ENCODE measurements around the gene CLDN7. TPM values are rescaled to one million over a fixed set of nuclear protein-coding genes. Genes with fewer than 3 reads are reported as not detected.
A peak's percentile ranks its signal among the peaks of the same experiment; 100 is the strongest.

The CLDN7 gene
- total RNA-seq, 1 donor = 0.10 TPM

DNA sequence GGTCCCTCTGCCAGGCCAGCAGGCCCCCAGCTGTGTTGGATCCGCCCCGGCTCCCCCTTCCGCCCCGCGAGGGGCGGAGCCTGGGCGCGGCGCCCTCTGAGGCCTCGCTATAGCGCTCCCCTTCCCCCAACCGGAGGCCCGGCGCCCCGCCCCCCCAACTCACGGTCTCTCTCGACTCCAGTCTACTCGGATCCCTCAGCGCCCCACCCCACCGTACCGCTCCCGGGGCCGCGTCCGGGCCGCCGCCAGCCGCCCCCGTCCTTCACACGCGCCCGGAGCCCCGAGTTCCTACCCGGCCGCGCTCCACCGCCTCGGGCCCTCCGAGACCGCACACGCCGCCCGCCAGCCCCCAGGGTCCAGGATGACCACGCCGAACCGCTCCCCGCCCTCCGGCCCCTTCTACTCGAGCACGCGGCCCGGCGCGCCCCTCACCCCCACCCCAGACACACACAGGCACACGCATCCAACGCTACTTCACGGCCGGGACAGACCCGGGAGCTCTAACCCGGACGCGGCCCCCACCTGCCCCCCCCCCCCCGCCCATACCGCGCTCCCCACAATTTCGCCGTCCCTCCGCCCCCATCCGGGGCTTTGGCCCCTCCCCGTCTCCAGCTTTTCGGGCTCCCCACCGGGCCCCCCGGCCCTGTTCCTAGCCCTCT lies 24.4 kb downstream of the CLDN7 start:
- H3K4me3 ChIP-seq (ENCODE audit: low read length) = peak overlapping the region; percentile 100
- H3K4me1 ChIP-seq (ENCODE audit: insufficient read depth, low read length) = peaks cover 63% of the 10 kb centered on the region

DNA sequence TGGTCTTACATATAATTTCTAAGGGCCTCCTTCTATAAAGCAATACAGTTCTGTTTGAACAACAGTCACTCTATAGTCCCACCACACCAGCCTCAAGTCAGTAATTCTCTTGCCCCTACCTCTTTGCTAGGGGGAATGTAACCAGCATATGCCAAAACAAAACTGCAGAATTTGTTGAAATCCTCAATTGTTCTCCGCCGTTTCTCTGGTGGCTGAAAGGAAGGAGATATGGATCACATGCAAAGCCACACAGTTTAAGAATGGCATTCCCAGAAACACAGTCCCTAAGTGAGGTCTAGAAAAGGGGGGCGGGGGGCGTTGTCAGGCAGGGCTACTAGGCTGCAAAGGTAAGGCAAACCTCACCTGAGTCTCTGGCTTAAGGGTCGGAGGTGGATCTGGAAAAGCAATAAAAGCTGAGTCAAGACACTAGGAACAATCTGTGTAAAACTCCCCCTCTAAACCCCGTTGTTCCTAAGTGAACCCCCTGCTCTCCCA lies 25.0 kb downstream of the CLDN7 start:
- peak overlapping the region; percentile 50 for H3K4me3 ChIP-seq (ENCODE audit: low read length)
- H3K4me1 ChIP-seq (ENCODE audit: insufficient read depth, low read length) = peaks cover 68% of the 10 kb centered on the region
- no peaks in the 10 kb centered on the region for H3K9me3 ChIP-seq (ENCODE audit: low read depth, low read length)
- no peaks in the 10 kb centered on the region for H3K27me3 ChIP-seq (ENCODE audit: insufficient read depth, low read length)

More for the DNA sequence above, 24.4 kb downstream of the CLDN7 start:
- H3K27me3 ChIP-seq (ENCODE audit: insufficient read depth, low read length) = no peaks in the 10 kb centered on the region
- no peaks in the 10 kb centered on the region for H3K9me3 ChIP-seq (ENCODE audit: low read depth, low read length)

DNA sequence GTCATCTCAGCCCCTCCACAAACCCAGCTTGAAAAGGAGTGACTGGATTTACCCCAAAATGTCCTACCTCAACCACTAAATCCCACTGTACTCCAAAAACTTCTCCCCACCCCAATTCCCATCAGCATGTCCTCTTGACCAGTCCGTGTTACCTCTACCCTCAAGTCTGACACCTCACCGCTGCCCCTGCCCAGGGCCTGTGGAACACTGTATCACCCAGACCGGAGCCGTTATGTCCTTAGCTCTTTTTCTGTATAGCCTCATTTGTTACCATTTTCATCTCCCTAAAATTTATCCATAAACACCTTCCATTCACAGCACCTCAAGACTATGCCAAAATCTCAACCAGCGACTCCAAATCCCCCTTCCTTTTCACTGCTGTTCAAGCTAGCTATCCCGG lies 25.5 kb downstream of the CLDN7 start:
- H3K4me1 ChIP-seq (ENCODE audit: insufficient read depth, low read length) = peaks cover 73% of the 10 kb centered on the region
- H3K4me3 ChIP-seq (ENCODE audit: low read length) = no peak overlapping the region

DNA sequence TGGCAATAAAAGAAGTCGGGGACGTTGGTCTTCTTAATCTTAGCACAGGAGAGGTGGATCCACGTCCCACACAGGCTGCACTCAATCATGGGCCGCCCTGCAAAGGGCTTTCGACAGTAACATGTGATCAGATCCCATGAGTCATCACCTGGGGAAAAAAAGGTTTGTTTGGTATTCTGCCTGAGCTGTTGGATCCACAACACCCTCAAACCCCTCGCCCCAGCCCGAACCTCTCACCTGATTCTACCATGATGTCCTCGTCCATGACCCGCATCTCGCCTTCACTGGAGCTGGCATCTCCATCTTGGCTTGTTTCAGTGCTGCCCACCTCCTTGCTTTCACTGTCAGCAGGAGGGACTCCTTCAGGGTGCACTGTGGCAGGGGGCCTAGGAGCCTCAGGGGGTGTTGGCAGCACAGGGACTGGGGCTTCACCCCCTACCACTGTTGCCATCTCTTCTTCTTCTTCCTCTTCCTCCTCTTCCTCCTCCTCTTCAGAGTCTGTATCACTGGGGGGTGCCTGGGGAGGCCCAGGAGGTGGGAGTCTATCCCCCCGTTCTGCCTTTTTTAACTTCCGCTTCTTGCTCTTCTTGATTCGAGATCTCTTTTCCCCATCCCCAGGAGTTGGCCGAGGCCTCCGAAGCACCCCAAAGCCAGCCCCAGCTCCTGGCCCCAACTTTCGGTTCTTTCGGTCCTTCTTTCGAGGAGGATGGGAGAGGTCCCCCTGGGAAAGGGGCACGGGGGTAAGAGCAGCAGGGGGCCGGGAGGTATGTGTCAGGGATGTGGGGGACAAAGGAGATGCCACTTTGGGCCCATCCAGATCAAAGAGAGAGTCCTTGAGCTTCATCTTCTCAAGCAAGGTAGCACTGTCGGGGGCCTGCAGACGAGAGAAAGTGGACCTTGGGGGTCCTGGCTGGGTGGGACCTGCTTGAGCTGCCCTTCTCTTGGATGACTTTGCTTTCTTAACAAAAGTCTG lies 26.3 kb downstream of the CLDN7 start:
- Histone ChIP-seq H3K4me3 (ENCODE audit: low read length) (no peak overlapping the region), H3K27me3 (ENCODE audit: insufficient read depth, low read length) (no peaks in the 10 kb centered on the region), H3K4me1 (ENCODE audit: insufficient read depth, low read length) (peaks cover 69% of the 10 kb centered on the region), H3K9me3 (ENCODE audit: low read depth, low read length) (no peaks in the 10 kb centered on the region)

More for the DNA sequence above, 25.5 kb downstream of the CLDN7 start:
- Histone ChIP-seq H3K9me3 (ENCODE audit: low read depth, low read length) (no peaks in the 10 kb centered on the region), H3K27me3 (ENCODE audit: insufficient read depth, low read length) (no peaks in the 10 kb centered on the region)

DNA sequence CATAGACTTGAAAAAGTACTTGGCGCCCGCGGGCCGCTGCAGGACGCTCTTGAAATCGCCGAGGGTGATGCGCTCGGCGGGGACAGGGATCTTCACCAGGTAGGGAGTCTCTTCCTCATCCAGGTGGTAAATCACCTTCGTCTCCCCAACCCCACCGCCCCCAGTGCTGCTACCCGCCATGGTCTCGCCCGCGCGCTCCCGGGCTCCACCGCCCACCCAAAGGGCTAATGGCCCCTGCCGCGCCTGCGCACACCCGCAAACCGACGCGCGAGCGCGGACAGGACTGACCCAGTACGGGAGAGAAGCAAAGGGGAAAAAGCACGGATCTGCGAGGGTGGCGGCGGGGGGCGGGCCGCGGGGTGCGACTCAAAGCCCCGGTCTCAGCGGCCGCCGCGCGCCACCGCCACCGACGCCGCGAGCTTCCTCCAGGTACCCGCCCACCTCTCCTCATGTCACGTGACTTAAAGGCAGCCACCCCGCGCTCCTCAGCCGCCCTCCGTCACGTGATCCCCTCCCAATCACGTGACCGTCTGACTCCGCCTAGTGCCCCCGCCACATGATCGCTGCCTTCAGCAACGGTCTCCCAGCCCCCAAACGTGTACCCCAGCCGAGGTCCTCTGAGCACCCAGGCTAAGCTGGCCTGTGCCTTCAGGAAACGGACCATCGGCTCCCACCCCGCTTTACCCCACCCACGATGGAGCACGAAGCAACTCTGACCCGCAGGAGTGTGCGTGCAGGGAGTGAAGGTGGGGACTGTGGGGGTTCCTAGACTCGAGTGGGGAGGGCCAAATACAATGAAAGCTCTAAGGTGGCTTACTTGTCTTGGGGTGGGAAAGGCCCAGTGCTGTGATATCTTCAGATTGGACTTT lies 28.0 kb downstream of the CLDN7 start, which contains the start of gene DVL2:
DVL2 (minus strand) TSS at position 435 of the 869 bp plus-strand sequence; CDS start at position 180, 255 bp downstream.
- no peaks in the 10 kb centered on the region for H3K27me3 ChIP-seq (ENCODE audit: insufficient read depth, low read length)
- H3K4me3 ChIP-seq (ENCODE audit: low read length) = peak within 1 kb of the TSS; percentile 82
- H3K4me1 ChIP-seq (ENCODE audit: insufficient read depth, low read length) = peaks cover 55% of the 10 kb centered on the region
- H3K9me3 ChIP-seq (ENCODE audit: low read depth, low read length) = no peaks in the 10 kb centered on the region

DNA sequence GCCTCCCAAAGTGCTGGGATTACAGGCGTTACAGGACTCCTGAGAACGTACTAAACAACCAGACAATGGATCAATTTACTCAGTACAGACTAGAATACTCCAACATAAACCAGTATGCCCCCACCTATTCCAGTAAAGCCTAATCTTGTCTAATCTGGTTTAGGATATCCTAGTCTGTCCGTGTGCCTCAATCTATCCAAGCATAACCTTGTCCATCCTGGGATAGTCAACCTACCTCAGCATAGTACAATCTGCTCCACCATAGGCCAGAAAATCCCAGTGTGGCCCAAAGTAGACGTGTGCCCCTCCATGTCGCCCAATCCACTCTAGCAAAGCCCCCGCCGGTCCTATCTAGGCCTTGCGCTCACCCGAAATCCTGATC lies 28.6 kb downstream of the CLDN7 start:
- Histone ChIP-seq H3K4me3 (ENCODE audit: low read length) (peak overlapping the region; percentile 82), H3K9me3 (ENCODE audit: low read depth, low read length) (no peaks in the 10 kb centered on the region), H3K27me3 (ENCODE audit: insufficient read depth, low read length) (no peaks in the 10 kb centered on the region), H3K4me1 (ENCODE audit: insufficient read depth, low read length) (peaks cover 55% of the 10 kb centered on the region)

DNA sequence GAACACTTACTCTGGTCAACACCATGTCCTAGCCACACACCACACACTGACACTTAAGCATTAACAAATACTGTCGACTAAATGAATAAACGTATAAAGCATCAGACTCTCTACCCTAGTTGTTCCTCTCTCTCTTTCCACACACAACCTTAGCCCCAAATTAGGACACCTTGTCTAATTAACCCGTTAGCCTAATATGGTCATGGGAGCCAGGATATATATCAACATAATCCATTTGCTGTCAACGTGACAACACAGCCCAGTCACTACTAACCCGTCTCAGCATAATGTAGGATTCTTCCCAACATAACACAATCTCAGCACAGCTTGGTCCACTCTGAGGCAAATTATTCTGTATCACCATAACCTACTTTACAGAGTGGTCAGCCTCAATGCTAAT lies 30.2 kb downstream of the CLDN7 start:
- peaks cover 50% of the 10 kb centered on the region for H3K4me1 ChIP-seq (ENCODE audit: insufficient read depth, low read length)
- no peak overlapping the region for H3K4me3 ChIP-seq (ENCODE audit: low read length)
- no peaks in the 10 kb centered on the region for H3K27me3 ChIP-seq (ENCODE audit: insufficient read depth, low read length)
- H3K9me3 ChIP-seq (ENCODE audit: low read depth, low read length) = no peaks in the 10 kb centered on the region

DNA sequence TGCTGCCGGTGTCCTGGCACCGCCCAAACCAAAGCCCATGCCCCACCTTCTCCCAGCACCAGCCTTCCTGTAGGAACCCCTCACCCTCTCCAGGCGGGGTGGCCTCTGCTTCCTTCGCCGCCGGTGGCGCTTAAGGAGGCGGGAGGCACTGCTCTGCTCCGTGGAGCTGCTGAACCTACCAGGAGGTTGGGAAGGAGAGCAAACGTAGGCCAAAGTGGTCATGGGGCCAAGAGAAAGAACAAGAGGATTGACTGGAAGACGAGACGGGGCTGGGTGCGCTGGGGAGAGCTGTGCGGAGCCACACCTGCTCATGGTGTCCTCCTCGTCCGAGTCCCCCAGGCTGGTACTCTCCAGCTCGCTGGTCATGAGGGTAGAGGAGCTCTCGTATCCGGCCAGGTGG lies 32.8 kb downstream of the CLDN7 start:
- Histone ChIP-seq H3K4me1 (ENCODE audit: insufficient read depth, low read length) (peaks cover 26% of the 10 kb centered on the region), H3K27me3 (ENCODE audit: insufficient read depth, low read length) (no peaks in the 10 kb centered on the region), H3K9me3 (ENCODE audit: low read depth, low read length) (no peaks in the 10 kb centered on the region), H3K4me3 (ENCODE audit: low read length) (no peak overlapping the region)

DNA sequence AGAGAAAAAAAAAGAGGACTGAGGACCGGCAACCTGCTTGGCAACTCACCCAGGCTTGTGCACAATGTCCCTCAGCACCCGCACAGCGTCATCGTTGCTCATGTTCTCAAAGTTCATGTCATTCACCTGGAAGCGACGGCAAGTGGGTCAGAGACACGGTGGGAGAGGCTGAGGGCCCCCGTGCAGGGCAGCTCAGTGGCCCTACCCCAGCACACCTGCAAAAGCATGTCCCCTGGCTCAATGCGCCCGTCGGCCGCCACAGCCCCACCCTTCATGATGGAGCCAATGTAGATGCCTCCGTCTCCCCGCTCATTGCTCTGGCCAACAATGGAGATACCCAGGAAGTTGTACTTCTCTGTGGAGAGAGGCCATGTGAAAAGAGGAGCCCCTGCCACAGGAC lies 33.4 kb downstream of the CLDN7 start:
- H3K4me3 ChIP-seq (ENCODE audit: low read length) = no peak overlapping the region
- no peaks in the 10 kb centered on the region for H3K27me3 ChIP-seq (ENCODE audit: insufficient read depth, low read length)
- peaks cover 25% of the 10 kb centered on the region for H3K4me1 ChIP-seq (ENCODE audit: insufficient read depth, low read length)
- no peaks in the 10 kb centered on the region for H3K9me3 ChIP-seq (ENCODE audit: low read depth, low read length)

DNA sequence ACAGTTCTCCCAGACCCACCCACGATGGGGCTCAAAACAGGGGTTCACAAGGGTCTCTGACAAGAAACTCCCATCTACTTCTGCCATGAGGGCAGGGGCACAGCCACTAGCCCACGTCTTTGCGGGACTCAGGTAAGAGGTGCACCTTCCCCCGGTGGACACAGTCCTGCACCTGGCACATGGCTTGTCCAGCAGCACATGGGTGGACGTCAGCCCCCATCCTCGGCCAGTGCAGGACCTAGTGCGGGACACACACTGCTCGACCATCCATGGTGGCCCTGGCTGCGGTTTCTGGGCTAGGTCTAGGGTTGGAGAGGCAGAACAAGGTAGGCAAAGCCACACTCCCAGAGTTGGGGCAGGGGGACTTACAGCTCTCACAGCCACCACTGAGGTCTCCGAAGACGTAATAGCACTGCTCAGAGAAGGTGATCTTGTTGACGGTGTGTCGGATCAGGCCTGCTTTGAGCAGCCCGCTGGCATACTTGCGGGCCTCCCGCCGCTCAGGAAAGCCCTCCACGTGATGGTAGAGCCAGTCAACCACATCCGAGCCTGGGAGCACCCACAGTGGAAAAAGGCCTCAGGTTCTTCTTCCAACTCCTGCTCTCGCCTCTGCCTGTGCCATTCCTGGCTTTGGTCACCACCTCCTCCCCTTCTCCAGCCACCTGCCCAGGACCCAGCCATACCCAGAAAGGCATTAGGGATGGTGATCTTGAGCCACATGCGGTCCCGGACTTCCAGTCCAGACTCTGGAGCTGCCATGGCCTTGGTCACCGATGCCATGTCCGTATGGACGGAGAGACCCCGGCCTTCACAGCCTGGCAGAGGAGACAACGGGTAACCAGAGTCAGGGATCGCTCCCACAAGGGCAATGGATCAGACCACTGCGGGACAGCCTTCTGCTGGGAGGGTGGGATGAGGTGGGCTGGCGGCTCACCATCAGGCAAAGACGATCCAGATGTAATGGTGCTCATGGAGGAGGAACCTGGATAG lies 35.3 kb downstream of the CLDN7 start:
- Histone ChIP-seq H3K4me3 (ENCODE audit: low read length) (no peak overlapping the region), H3K4me1 (ENCODE audit: insufficient read depth, low read length) (peaks cover 6% of the 10 kb centered on the region), H3K9me3 (ENCODE audit: low read depth, low read length) (no peaks in the 10 kb centered on the region), H3K27me3 (ENCODE audit: insufficient read depth, low read length) (no peaks in the 10 kb centered on the region)

DNA sequence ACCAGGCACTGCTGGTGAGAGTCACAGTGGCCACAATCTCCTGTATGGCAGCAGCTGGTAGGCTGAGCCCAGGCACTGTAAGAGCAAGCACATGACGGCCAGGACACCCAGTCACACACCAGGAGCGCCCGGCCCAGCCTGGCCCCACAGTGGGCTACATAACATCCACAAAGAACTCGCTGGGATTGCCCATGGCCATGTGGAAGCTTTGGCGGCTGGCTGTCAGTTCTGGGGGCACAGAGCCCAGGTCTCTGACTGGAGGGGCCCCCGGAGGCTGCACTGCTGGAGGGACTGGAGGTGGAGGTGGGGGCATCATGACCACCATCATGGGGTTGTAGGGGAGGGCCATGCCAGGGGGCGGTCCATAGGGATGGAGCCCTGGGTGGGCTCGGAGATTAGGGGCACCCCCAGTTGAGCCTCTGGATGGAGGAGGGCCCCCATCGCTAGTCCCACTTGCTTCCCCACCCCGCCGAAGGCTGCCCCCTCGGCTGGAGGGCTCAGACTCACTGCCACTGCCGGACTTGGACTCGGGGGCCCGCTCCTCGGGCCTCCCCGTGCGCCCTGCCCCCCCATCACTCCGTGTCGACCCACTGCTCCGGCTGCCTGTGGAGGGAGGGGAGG lies 36.5 kb downstream of the CLDN7 start:
- Histone ChIP-seq H3K4me1 (ENCODE audit: insufficient read depth, low read length) (peaks cover 4% of the 10 kb centered on the region), H3K27me3 (ENCODE audit: insufficient read depth, low read length) (no peaks in the 10 kb centered on the region), H3K4me3 (ENCODE audit: low read length) (no peak overlapping the region), H3K9me3 (ENCODE audit: low read depth, low read length) (no peaks in the 10 kb centered on the region)

DNA sequence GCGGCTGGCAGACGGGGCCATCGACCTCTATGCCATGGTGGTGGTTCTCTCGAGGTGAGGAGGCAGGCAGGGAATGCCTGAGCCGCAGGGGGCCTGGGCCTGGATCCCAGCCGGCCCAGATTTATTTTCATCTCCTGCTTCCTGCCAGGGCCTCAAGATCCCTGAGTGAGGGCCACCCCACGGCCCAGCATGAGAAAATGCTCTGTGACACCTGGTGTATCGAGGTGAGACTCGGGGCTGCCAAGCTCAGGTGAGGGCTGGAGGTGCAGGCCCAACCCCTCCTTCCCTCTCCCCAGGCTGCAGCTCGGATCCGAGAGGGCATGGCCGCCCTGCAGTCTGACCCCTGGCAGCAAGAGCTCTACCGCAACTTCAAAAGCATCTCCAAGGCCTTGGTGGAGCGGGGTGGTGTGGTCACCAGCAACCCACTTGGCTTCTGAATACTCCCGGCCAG lies 37.6 kb downstream of the CLDN7 start:
- Histone ChIP-seq H3K4me3 (ENCODE audit: low read length) (no peak overlapping the region), H3K27me3 (ENCODE audit: insufficient read depth, low read length) (no peaks in the 10 kb centered on the region), H3K9me3 (ENCODE audit: low read depth, low read length) (no peaks in the 10 kb centered on the region), H3K4me1 (ENCODE audit: insufficient read depth, low read length) (peaks cover 13% of the 10 kb centered on the region)

DNA sequence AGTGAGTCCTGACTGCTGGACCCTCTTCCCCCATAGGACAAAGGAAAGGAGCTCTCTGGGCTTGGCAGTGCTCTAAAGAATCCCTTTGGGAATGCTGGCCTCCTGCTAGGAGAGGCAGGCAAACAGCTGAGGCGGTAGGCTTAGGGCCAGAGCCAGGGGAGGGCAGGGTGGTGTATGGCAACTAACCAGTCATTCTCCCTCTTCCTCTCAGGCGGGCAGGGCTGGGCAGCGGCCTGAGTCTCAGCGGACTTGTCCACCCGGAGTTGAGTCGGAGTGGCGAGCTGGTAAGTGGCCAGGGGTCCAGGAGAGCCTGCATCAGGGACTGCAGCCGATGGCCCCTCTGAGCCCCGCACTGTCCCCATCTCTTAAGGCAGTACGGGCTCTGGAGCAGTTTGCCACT lies 38.2 kb downstream of the CLDN7 start:
- H3K4me3 ChIP-seq (ENCODE audit: low read length) = no peak overlapping the region
- no peaks in the 10 kb centered on the region for H3K27me3 ChIP-seq (ENCODE audit: insufficient read depth, low read length)
- H3K4me1 ChIP-seq (ENCODE audit: insufficient read depth, low read length) = peaks cover 18% of the 10 kb centered on the region

More for the DNA sequence above, 38.2 kb downstream of the CLDN7 start:
- H3K9me3 ChIP-seq (ENCODE audit: low read depth, low read length) = no peaks in the 10 kb centered on the region

Measured in mononuclear cell (primary cell).